GM13976 (cell line): ENCODE measurements around the gene MED8.

ENCODE experiments used
- DNase-seq: peaks from one replicate; pipeline ENCODE4 v3.0.0; 2012; ENCODE audit warnings: low spot score
- CTCF ChIP-seq: IDR thresholded peaks from 2 replicates; pipeline ENCODE4 v1.5.1; 2012; ENCODE audit warnings: borderline replicate concordance, mild to moderate bottlenecking; ENCODE audit not compliant: insufficient read depth; ENCODE audit errors: extremely low read depth, missing control alignments, control extremely low read depth
- in situ Hi-C: fragments of 300-500 bp; cut with MboI; formaldehyde crosslinking; loops from one replicate; pipeline ENCODE4 v1.12.0; 2022; ENCODE audit warnings: low sequenced_read_pairs, mixed read lengths, inconsistent platforms; ENCODE audit not compliant: unreplicated experiment

MED8 gene

GRCh38 chr1:43363283-43363934 is 26.2 kb downstream of the MED8 start:
- TF ChIP-seq CTCF, result no peak
- in situ Hi-C loops, result loop anchor here (25.0 kb wide), 1 partner anchor 126 kb away; no protein-coding TSS in a partner anchor
- DNase-seq, result no peak

- in situ Hi-C loops, result loop anchor here (25.0 kb wide), 1 partner anchor 123 kb away; no protein-coding TSS in a partner anchor
- peak; percentile 15 for DNase-seq
- no peak for TF ChIP-seq CTCF
These were observed 29.0 kb downstream of the MED8 start for GRCh38 chr1:43360616-43361015.

GRCh38 chr1:43359696-43360095 is 29.9 kb downstream of the MED8 start:
- no peak for DNase-seq
- in situ Hi-C loops, result loop anchor here (25.0 kb wide), 1 partner anchor 122 kb away; no protein-coding TSS in a partner anchor
- TF ChIP-seq CTCF, result no peak

- in situ Hi-C loops, result loop anchor here (25.0 kb wide), 1 partner anchor 122 kb away; no protein-coding TSS in a partner anchor
- peak; percentile 97 for DNase-seq
- TF ChIP-seq CTCF, result no peak
These were observed 30.6 kb downstream of the MED8 start, which contains the start of gene CDC20 for GRCh38 chr1:43358746-43359693. TSS of gene CDC20 (plus strand) at chr1:43358981. CDS start at chr1:43359216, 235 bp downstream.

- DNase-seq, result peak; percentile 73
- TF ChIP-seq CTCF, result peak; percentile 12
- in situ Hi-C loops, result loop anchor here (25.0 kb wide), 1 partner anchor 121 kb away; no protein-coding TSS in a partner anchor
These were observed 31.4 kb downstream of the MED8 start for GRCh38 chr1:43358121-43358745.

- TF ChIP-seq CTCF, result no peak
- in situ Hi-C loops, result loop anchor here (25.0 kb wide), 1 partner anchor 120 kb away; no protein-coding TSS in a partner anchor
- DNase-seq, result no peak
These were observed 32.3 kb downstream of the MED8 start for GRCh38 chr1:43357251-43357650.
